Ramos (cell line): ENCODE data around the gene RGS21.

Experiments
- in situ Hi-C: fragments of 300-500 bp; cut with MboI; formaldehyde crosslinking; loops from one replicate; pipeline ENCODE4 v1.14.3; 2022; ENCODE audit warnings: low sequenced_read_pairs; ENCODE audit not compliant: unreplicated experiment

RGS21 gene

DNA sequence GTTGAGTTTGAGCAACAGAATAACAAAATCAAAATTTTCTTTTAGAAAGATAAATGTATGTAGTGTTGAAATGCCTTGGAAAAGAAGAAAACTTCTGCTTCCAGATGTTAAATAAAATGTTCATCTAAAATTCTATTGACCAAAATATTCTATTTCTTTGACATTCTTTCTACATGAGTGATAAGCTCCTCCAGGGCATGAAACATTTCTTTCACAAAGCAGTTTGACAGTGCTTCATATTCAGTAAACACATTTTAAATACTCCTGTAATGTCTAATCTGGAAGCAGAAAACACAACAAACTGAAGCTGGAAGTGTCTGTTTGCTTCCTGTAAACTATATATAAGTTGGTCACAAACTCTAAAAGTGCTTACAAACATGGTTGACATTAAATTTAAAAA lies 61.5 kb downstream of the RGS21 start:
- in situ Hi-C loops, result no loop called here

DNA sequence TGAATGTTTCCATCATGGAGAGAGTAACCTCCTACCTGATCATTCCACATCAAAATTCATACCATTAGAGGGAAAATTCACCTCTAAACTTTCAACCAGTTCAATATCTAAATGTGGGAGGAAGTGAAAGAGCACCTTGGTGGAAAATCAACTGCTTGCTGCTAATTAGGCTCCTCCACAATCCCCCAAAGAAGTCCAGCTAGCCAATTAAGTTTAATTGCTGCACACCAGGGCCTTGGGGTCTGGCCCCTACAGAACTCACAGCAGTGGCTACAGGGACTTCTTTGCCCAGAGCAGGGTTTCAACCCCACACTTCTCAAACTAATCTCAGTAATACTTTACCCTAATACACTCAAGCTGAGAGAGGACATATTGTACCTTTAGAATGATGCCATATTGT lies 62.1 kb downstream of the RGS21 start:
- in situ Hi-C loops, result no loop called here

DNA sequence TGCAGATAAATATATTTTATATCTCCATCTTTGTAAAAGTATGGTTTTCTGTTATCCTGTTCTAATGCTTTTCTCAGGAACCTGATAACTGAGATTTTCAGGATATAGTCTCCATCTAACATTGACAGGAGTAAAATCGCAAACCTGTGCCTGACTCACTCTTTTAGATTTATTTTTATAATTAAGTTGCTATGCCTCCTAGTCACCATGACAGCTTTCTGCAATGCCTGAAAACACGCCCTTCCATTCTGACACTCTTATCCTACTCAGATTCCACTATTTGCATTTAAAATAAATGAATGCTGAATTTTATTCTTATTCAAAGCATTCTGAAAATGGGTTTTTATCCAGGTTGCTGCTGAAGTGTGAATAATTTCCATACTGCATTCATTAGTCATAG lies 62.8 kb downstream of the RGS21 start:
- in situ Hi-C loops, result no loop called here

GRCh38 chr1:192382758-192383157 lies 66.0 kb downstream of the RGS21 start:
- in situ Hi-C loops, result no loop called here

DNA sequence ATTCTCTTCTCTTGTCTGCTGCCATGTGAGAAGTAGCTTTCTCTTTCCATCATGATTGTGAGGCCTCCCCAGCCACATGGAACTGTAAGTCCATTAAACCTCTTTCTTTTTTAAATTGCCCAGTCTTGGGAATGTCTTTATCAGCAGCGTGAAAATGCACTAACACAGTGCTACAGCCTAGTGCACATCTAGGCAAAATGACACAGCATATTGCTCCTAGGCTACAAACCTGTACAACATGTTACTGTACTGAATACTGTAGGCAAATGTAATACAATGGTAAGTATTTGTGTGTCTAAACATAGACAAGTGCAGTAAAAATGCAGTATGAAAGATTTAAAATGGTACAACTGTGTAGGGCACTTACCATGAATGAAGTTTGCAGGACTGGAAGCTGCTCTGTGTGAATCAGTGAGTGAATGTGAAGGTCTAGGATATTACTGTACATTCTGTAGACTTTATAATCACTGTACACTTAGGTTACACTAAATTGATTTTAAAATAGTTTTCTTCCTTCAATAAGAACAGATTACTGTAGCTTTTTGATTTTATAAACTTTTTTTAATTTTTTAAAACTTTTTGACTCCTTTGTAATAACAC lies 69.4 kb downstream of the RGS21 start:
- in situ Hi-C loops, result no loop called here

- in situ Hi-C loops, result no loop called here
Measured at GRCh38 chr1:192395211-192395610, 78.4 kb downstream of the RGS21 start.

DNA sequence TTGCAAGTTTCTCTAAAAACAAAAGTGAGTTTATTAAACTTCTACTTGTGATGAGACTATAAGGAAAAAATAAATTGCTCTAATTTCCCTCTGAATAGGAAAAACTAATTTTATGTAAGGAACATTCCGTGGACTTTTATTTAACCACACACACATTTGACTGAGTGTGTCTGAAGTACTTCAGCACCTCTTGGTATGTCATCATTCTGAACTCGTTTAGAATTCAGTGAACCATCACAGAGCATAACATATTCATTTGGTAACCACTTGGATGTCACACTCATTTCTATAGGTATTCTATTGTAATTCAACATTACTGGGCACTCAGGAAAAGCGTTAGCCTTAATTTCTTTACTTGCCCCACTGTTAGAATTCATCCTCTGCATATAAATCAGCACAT lies 79.1 kb downstream of the RGS21 start:
- in situ Hi-C loops, result no loop called here

- in situ Hi-C loops, result no loop called here
Measured at GRCh38 chr1:192399161-192399560, 82.4 kb downstream of the RGS21 start.

DNA sequence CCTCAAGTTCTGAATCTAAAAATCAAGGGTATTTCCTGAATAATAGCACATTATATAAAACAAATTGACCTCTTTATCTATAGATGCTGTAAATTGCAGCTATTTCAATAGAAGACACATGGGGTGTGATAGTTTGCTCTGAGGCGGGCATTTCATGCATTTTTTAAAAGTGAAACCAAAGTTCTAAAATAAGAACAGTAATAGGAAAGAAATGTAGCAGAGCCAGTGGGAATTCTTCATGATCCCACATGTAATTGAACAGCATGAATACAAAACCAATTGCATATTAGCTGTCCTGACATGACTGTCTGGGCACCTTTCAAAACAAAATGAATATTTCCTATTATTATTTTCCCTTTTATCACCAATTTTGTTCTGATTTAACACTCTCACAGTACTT lies 85.0 kb downstream of the RGS21 start:
- in situ Hi-C loops, result no loop called here

DNA sequence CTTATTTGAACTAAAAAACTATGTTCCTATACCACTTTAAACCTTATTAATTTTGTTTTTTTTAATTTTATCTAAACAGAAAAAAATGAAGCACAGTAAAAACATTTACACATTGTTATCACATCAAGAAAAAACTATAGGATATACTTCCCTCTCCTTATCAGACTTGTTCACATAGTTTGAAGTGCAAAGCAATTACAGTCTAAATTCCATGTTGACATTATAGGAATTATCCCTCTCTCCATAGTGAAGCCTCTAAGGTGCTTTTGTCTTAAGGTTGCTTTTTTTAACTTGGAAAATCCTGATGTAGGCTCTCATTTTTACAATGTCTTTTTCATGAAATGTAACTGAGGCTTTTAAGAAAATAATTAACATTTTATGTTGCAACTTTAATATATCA lies 85.8 kb downstream of the RGS21 start:
- in situ Hi-C loops, result no loop called here

- in situ Hi-C loops, result no loop called here
Measured at GRCh38 chr1:192407206-192407605, 90.4 kb downstream of the RGS21 start.
